Endometrial microvascular endothelial cells (primary cell): ENCODE results near the gene THSD4. TPM values are rescaled to one million over a fixed set of nuclear protein-coding genes. Genes with fewer than 3 reads are reported as not detected.
"Not testable (repeated sequence)": the region's sequence is repeated elsewhere in the genome, so short reads cannot be mapped to it uniquely, and the experiment has no call there.

Experiments
- in situ Hi-C: cut with HindIII; loops from 2 replicates; pipeline ENCODE4 v1.10.0; 2017; ENCODE audit warnings: low sequenced_read_pairs, low pct_unique_long_range_greater_than_20kb; ENCODE audit errors: inconsistent ontology term
- total RNA-seq: library from RNA; depleted of rRNA; stranded (reverse); fragments of >200 nt; gene quantifications from one replicate; pipeline ENCODE4 v1.2.3, GENCODE V29; 2015; ENCODE audit errors: inconsistent ontology term

THSD4 gene
- total RNA-seq, 1 donor from 2014 or later, result 45.7 TPM

DNA sequence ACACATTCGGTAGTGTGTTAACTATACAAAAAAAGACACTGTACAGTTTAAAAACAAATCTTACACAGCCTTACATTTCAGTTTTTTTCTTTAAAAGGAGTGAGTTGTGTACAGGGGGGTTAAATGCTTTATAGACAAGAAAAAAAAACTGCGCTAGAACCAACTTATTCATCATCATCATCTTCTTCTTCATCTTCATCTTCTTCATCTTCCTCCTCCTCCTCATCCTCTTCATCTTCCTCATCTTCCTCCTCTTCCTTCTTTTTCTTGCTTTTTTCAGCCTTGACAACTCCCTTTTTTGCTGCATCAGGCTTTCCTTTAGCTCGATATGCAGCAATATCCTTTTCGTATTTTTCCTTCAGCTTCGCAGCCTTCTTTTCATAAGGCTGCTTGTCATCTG lies 49.3 kb downstream of the THSD4 start:
- in situ Hi-C loops, result not testable (repeated sequence)

GRCh38 chr15:71167445-71168165 lies 52.3 kb downstream of the THSD4 start:
- in situ Hi-C loops, result no loop called here

GRCh38 chr15:71168166-71168834 lies 53.0 kb downstream of the THSD4 start:
- in situ Hi-C loops, result no loop called here

- in situ Hi-C loops, result no loop called here
These were observed 54.9 kb downstream of the THSD4 start for GRCh38 chr15:71170163-71170562.

DNA sequence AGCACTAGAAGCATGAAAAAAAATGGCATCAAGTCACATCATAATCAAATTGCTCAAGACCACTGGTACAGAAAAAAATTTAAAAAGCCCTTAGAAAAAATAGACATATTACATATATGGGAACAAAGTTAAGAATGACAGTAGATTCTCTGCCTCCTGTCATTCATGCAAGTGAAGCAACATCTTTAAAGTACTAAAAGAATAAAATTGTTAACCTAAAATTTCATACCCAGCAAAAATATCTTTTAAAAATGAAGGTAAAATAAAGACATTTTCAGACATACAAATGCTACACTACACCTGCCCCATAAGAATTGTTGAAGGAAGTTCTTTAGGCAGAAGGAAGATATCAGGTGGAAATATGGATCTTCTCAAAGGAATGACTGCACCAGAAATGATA lies 55.9 kb downstream of the THSD4 start:
- in situ Hi-C loops, result no loop called here

GRCh38 chr15:71174360-71174759 lies 59.1 kb downstream of the THSD4 start:
- in situ Hi-C loops, result not testable (repeated sequence)

DNA sequence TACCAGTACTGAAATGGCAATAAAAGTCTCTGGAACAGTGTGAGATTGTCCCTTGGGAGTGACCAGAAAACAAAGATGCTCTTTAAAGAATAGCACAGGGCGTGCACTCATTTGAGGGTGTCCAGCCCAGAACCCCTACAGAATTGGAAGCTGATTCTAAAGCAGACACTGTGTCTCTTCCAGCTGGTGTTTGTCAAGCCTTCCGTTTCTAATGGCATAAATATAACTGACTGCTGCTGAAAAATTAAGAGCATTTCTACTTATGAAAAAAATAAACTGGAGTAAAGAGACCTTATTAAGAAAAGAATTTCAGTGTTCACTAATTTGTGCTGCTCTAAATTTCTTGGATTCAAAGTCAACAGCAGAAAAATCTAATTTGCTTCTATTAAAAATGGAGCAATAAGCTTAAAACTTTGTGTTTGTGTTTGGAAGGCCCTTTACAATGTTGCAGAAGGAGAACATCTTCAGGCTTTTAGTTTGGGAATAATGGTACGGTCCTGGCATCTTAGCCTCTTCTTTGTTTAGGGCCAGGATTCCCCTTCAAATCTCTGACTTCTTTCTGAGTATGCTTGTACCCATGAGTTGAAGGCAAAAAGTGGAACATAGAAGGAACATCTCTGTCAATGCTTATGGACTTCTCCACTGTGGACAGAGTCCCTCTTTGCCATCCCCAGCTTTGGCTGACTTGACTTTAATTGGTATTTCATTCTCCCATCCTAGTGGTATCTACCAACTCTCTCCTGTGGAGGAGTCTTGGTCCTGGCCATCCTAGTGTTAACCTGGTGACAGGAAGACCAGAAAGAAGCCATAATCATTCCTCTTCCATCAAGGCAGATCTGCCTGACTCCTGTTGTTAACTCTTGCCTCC lies 65.9 kb downstream of the THSD4 start:
- in situ Hi-C loops, result no loop called here

DNA sequence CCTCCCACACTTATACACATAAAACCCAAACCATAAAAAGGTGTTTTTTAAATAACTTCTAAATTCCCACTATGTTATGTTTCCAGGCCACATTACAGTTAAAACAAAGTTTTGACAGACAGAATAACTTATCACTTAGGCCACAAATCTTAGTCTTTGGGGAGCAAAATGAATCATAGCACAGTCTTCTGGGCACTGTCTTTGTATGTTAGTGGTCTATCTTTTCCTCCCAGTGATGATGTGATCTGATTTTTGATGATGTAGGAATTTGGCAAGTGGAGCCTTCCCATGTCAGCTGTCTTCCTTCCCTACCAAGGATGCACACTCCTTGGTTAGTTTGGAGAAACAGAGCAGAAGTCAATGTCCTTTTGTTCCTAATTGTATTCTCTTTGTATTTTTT lies 67.3 kb downstream of the THSD4 start:
- in situ Hi-C loops, result no loop called here

GRCh38 chr15:71183063-71183462 lies 67.8 kb downstream of the THSD4 start:
- in situ Hi-C loops, result no loop called here

- in situ Hi-C loops, result no loop called here
These were observed 70.4 kb downstream of the THSD4 start for GRCh38 chr15:71185706-71186105.

- in situ Hi-C loops, result no loop called here
These were observed 71.0 kb downstream of the THSD4 start for GRCh38 chr15:71186267-71186666.

GRCh38 chr15:71187078-71187477 lies 71.8 kb downstream of the THSD4 start:
- in situ Hi-C loops, result no loop called here

DNA sequence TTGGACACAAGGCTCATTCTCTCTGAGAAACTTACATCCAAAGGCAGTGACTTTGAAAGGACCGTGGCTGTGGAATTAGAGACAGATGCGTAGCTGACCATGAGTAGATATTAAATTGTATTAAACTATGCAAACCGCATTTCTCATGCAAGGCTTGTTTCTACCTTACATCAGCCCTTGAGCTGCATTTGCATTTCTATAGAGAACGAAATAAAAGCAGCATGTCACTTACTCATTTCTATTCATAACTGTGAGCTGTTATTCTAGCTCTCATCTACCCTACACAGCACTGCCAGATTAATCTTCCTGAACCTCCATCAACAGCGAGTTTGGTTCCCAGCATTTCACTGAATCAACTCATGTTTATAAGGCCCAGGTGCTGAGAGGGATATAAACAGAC lies 72.3 kb downstream of the THSD4 start:
- in situ Hi-C loops, result no loop called here

- in situ Hi-C loops, result no loop called here
These were observed 74.4 kb downstream of the THSD4 start for GRCh38 chr15:71189718-71190117.

DNA sequence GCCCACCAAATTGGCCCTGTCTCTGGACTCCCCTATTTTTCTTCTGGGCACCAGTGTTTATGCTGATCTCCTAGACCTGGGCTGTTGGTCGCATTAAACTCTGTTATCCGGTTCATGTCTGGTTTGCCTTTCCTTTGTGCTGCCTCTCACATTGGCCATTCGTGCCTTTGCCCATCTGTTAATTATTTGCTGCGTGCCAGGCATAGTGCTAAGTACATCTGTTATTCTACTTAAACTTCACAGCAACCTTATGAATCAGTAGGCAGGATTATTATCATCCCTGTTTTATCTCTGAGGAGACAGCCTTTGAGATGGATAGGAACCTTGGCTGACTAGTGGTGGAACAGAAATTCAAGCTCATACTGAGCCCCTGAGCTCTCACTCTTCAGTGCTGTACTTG lies 76.0 kb downstream of the THSD4 start:
- in situ Hi-C loops, result no loop called here

DNA sequence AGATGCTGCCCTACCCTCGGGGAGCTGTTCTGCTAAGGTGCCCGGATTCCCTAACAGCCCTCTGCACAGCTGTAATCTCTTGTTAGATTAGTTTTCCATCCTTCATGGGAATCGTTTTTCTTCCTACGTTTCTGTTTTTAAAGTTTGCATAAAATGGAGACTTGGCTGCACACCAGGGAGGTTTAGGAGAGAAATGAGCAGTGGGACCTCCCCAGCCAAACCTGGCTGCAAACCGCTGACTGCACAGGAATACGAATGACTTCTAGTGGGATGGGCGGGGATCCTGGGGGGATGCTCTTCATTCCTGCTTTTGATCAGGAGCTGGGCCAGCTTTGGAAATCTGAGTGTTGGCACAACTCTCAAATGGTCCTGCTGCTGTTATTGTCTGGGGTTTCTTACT lies 77.5 kb downstream of the THSD4 start:
- in situ Hi-C loops, result no loop called here

DNA sequence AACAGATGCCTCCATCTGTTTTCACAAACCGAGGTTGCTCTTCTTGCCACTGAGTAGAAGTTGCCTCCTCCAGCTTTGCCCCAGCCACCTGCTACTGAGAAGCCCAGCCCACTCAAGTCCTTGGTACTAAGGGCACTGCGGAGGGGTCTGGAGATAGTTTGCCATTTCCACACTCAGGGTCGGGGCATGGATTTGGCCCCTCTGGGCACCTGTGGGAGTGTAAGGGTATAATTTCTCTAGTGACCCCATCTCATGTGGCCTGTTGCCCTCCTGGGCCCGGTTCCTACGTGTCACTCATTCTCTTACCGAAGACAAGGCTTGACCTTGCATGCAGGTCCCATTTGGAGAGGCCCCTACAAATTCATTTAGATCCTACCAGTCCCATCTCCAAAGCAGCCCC lies 79.0 kb downstream of the THSD4 start:
- in situ Hi-C loops, result no loop called here

DNA sequence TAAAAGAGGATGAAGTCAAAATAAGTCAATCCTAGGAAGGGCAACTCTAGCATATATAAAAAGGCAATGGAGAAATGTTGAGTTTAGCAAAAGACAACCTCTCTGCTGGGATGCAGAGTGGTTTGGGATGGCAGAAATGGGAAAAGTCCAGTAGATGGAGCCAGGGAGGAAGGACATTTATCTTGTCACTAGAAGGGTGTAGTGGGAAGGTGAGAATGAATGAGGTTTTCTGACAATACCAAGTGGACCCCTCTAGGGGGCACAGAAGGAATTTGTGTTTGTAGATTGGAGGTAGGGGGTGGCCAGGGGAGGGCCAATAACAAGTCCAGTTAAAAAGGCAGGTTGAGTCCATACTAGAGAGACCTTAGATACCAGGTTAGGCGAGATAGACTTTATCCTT lies 80.0 kb downstream of the THSD4 start:
- in situ Hi-C loops, result no loop called here

DNA sequence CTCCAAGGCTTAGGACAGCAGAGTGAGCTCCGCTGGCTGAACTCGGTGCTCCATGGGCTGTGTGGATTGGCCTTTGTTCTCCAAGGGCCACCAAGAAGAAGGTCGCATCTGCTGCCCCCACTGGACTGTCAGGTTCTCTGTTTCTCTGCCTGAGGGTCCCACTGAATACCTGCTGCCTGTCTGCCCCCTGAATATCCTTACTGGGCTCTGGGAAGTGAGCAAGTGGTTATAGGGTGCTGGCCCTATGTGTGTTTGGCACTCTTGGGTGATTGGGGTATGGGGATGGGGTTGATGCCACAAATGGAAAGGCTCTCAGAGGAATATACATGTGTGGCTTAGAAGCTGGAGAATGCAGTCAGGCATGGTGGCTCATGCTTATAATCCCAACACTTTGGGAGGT lies 82.3 kb downstream of the THSD4 start:
- in situ Hi-C loops, result no loop called here

GRCh38 chr15:71198846-71199245 lies 83.6 kb downstream of the THSD4 start:
- in situ Hi-C loops, result no loop called here
